Activated CD8-positive, alpha-beta memory T cell treated with anti-CD3 and anti-CD28 coated beads, Interleukin-2, amount 10 ng/mL, durations not matched to agents 7 days and 5 days (primary cell): ENCODE results near the gene UQCRHL. TPM values are rescaled to one million over a fixed set of nuclear protein-coding genes. Genes with fewer than 3 reads are reported as not detected.

Source experiments
- ATAC-seq: fragments of 150-1000 bp; cut with Tn5 transposase; one replicate; pipeline ENCODE4 v1.10.0; 2021; ENCODE audit warnings: moderate library complexity
- CTCF ChIA-PET: fragments of 350-600 bp; sonication (Branson Sonifier 250); formaldehyde crosslinking; loops from one replicate; lab custom pipeline; 2021; ENCODE audit warnings: antibody characterized with exemption; lab: Charles Lee
- DNase-seq: peaks from one replicate; pipeline ENCODE4 v3.0.0-alpha.2; 2020
- H3K27ac Mint-ChIP-seq: one replicate; pipeline ENCODE4 v1.8.0; 2021; ENCODE audit warnings: mild to moderate bottlenecking, mixed read lengths
- H3K27me3 Mint-ChIP-seq: one replicate; pipeline ENCODE4 v1.8.0; 2021; ENCODE audit warnings: mixed read lengths
- H3K36me3 Mint-ChIP-seq: one replicate; pipeline ENCODE4 v1.8.0; 2021; ENCODE audit warnings: mild to moderate bottlenecking, mixed read lengths
- H3K4me1 Mint-ChIP-seq: one replicate; pipeline ENCODE4 v1.8.0; 2021; ENCODE audit warnings: mixed read lengths
- H3K4me3 Mint-ChIP-seq: one replicate; pipeline ENCODE4 v1.8.0; 2021; ENCODE audit warnings: mild to moderate bottlenecking, moderate library complexity, mixed read lengths
- H3K9me3 Mint-ChIP-seq: one replicate; pipeline ENCODE4 v1.8.0; 2022; ENCODE audit warnings: low read depth, mixed read lengths
- total RNA-seq, 2 experiments: library from RNA; stranded (reverse); gene quantifications; one replicate each; pipeline ENCODE4 v1.2.3, GENCODE V29; 2021

The UQCRHL gene
- total RNA-seq, 2 experiments from 2014 or later, result 1.6 to 1.8 TPM

- Mint-ChIP-seq H3K9me3 (no peaks in the 10 kb centered on the region), H3K27me3 (peaks cover 7% of the 10 kb centered on the region), H3K27ac (no peak overlapping the region), H3K4me1 (no peaks in the 10 kb centered on the region), H3K4me3 (no peak overlapping the region), H3K36me3 (no peaks in the 10 kb centered on the region)
- CTCF ChIA-PET, result interaction anchor here (1.5 to 1.6 kb wide), 2 partner anchors 9 to 15 kb away, joined by 6 read pairs; no protein-coding TSS in a partner anchor
- no peak for ATAC-seq
- DNase-seq, result no peak
Measured at GRCh38 chr1:15799928-15800835, 7.3 kb downstream of the UQCRHL start.

GRCh38 chr1:15799004-15799867, 8.2 kb downstream of the UQCRHL start:
- H3K9me3 Mint-ChIP-seq, result no peaks in the 10 kb centered on the region
- DNase-seq (no peak), ATAC-seq (peak; percentile 55)
- H3K27me3 Mint-ChIP-seq, result peaks cover 7% of the 10 kb centered on the region
- no peaks in the 10 kb centered on the region for H3K36me3 Mint-ChIP-seq
- CTCF ChIA-PET, result interaction anchor here (1.0 to 1.2 kb wide), 2 partner anchors 9 to 16 kb away, joined by 3 to 10 read pairs; no protein-coding TSS in a partner anchor
- no peaks in the 10 kb centered on the region for H3K4me1 Mint-ChIP-seq
- no peak overlapping the region for H3K4me3 Mint-ChIP-seq
- H3K27ac Mint-ChIP-seq, result no peak overlapping the region

- H3K27me3 Mint-ChIP-seq, result peaks cover 7% of the 10 kb centered on the region
- H3K4me3 Mint-ChIP-seq, result no peak overlapping the region
- ATAC-seq (no peak), DNase-seq (no peak)
- CTCF ChIA-PET, result no interaction called here
- H3K27ac Mint-ChIP-seq, result no peak overlapping the region
- H3K9me3 Mint-ChIP-seq, result no peaks in the 10 kb centered on the region
- H3K36me3 Mint-ChIP-seq, result no peaks in the 10 kb centered on the region
- H3K4me1 Mint-ChIP-seq, result no peaks in the 10 kb centered on the region
Measured at GRCh38 chr1:15797614-15798390, 9.6 kb downstream of the UQCRHL start.

- Mint-ChIP-seq H3K36me3 (no peaks in the 10 kb centered on the region), H3K4me3 (no peak overlapping the region), H3K9me3 (no peaks in the 10 kb centered on the region), H3K27me3 (no peaks in the 10 kb centered on the region), H3K4me1 (peaks cover 2% of the 10 kb centered on the region), H3K27ac (no peak overlapping the region)
- DNase-seq (no peak), ATAC-seq (no peak)
- CTCF ChIA-PET, result interaction anchor here (1.2 kb wide), 1 partner anchor 19 kb away, joined by 7 read pairs; no protein-coding TSS in a partner anchor
Measured at GRCh38 chr1:15796086-15796462, 11.4 kb downstream of the UQCRHL start.

GRCh38 chr1:15788624-15789301, 18.7 kb downstream of the UQCRHL start:
- H3K27ac Mint-ChIP-seq, result no peak overlapping the region
- ATAC-seq (no peak), DNase-seq (no peak)
- H3K4me3 Mint-ChIP-seq, result no peak overlapping the region
- peaks cover 8% of the 10 kb centered on the region for H3K27me3 Mint-ChIP-seq
- peaks cover 3% of the 10 kb centered on the region for H3K4me1 Mint-ChIP-seq
- H3K9me3 Mint-ChIP-seq, result no peaks in the 10 kb centered on the region
- CTCF ChIA-PET, result interaction anchor here (1.0 kb wide), 1 partner anchor 290 kb away, joined by 3 read pairs; no protein-coding TSS in a partner anchor
- no peaks in the 10 kb centered on the region for H3K36me3 Mint-ChIP-seq

- CTCF ChIA-PET, result no interaction called here
- peaks cover 8% of the 10 kb centered on the region for H3K27me3 Mint-ChIP-seq
- no peak for DNase-seq
- no peak overlapping the region for H3K27ac Mint-ChIP-seq
- H3K36me3 Mint-ChIP-seq, result no peaks in the 10 kb centered on the region
- ATAC-seq, result no peak
- H3K4me1 Mint-ChIP-seq, result peaks cover 2% of the 10 kb centered on the region
- no peaks in the 10 kb centered on the region for H3K9me3 Mint-ChIP-seq
- no peak overlapping the region for H3K4me3 Mint-ChIP-seq
Measured at GRCh38 chr1:15786581-15786980, 20.9 kb downstream of the UQCRHL start.

GRCh38 chr1:15785683-15786082, 21.8 kb downstream of the UQCRHL start:
- Mint-ChIP-seq H3K27me3 (peaks cover 10% of the 10 kb centered on the region), H3K36me3 (no peaks in the 10 kb centered on the region), H3K9me3 (no peaks in the 10 kb centered on the region), H3K4me3 (no peak overlapping the region), H3K27ac (no peak overlapping the region), H3K4me1 (peaks cover under 1% of the 10 kb centered on the region)
- CTCF ChIA-PET, result no interaction called here
- DNase-seq (no peak), ATAC-seq (no peak)

- no peak overlapping the region for H3K27ac Mint-ChIP-seq
Measured at GRCh38 chr1:15777909-15778707, 29.3 kb downstream of the UQCRHL start.

DNA sequence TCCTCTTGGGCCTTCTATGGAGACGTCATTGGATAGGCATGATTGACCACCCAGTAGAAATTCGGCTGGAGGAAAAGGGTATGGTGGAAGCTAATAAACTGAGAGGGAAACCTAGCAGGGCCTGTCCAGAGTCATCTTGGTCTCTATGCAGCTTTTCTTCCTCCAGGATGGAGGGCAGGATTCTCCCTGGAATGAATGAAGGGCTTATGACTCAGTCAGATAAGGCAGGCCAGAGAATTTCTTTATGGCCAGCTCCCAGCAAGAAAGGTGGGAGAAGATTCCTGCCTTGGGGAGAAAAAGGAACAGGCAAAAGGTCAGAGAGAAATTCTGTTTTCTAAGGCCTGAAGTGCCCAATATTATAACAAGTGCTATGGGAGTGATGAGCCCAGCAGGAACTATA, 31.7 kb downstream of the UQCRHL start:
- DNase-seq (no peak), ATAC-seq (no peak)
- Mint-ChIP-seq H3K4me3 (no peak overlapping the region), H3K36me3 (no peaks in the 10 kb centered on the region), H3K4me1 (no peaks in the 10 kb centered on the region), H3K27me3 (peaks cover 6% of the 10 kb centered on the region), H3K9me3 (no peaks in the 10 kb centered on the region), H3K27ac (no peak overlapping the region)
- CTCF ChIA-PET, result interaction anchor here (0.6 kb wide), 1 partner anchor 179 kb away, joined by 5 read pairs; no protein-coding TSS in a partner anchor

More at GRCh38 chr1:15777909-15778707, 29.3 kb downstream of the UQCRHL start:
- no peak for DNase-seq
- ATAC-seq, result no peak
- no peaks in the 10 kb centered on the region for H3K36me3 Mint-ChIP-seq
- H3K4me3 Mint-ChIP-seq, result no peak overlapping the region
- no peaks in the 10 kb centered on the region for H3K4me1 Mint-ChIP-seq
- peaks cover 10% of the 10 kb centered on the region for H3K27me3 Mint-ChIP-seq
- CTCF ChIA-PET, result interaction anchor here (1.3 to 2.7 kb wide), 2 partner anchors 14 to 278 kb away, joined by 3 to 12 read pairs; no protein-coding TSS in a partner anchor
- H3K9me3 Mint-ChIP-seq, result no peaks in the 10 kb centered on the region

- no peak for ATAC-seq
Measured at GRCh38 chr1:15771836-15772515, 35.5 kb downstream of the UQCRHL start.

GRCh38 chr1:15770313-15770962, 37.0 kb downstream of the UQCRHL start:
- no peaks in the 10 kb centered on the region for H3K36me3 Mint-ChIP-seq
- peaks cover 6% of the 10 kb centered on the region for H3K27me3 Mint-ChIP-seq
- H3K4me3 Mint-ChIP-seq, result no peak overlapping the region
- no peaks in the 10 kb centered on the region for H3K4me1 Mint-ChIP-seq
- CTCF ChIA-PET, result interaction anchor here (3.2 kb wide), 1 partner anchor 21 kb away, joined by 10 read pairs; no protein-coding TSS in a partner anchor
- no peaks in the 10 kb centered on the region for H3K9me3 Mint-ChIP-seq
- DNase-seq (no peak), ATAC-seq (no peak)
- no peak overlapping the region for H3K27ac Mint-ChIP-seq

More at GRCh38 chr1:15771836-15772515, 35.5 kb downstream of the UQCRHL start:
- H3K4me3 Mint-ChIP-seq, result no peak overlapping the region
- DNase-seq, result no peak
- H3K4me1 Mint-ChIP-seq, result no peaks in the 10 kb centered on the region
- peaks cover 7% of the 10 kb centered on the region for H3K27me3 Mint-ChIP-seq
- no peaks in the 10 kb centered on the region for H3K9me3 Mint-ChIP-seq
- CTCF ChIA-PET, result interaction anchor here (1.5 to 3.2 kb wide), 2 partner anchors 20 to 223 kb away, joined by 3 to 10 read pairs; no protein-coding TSS in a partner anchor
- H3K36me3 Mint-ChIP-seq, result no peaks in the 10 kb centered on the region
- no peak overlapping the region for H3K27ac Mint-ChIP-seq
